GM12891 (cell line): ENCODE results near the gene MSH3.

Experiments
- PAX5 ChIP-seq: IDR thresholded peaks from 2 replicates; pipeline ENCODE4 v1.6.1; 2011; ENCODE audit warnings: low read length, moderate library complexity, mild to moderate bottlenecking; ENCODE audit not compliant: insufficient read depth, severe bottlenecking
- POLR2A ChIP-seq: IDR thresholded peaks from 2 replicates; pipeline ENCODE4 v1.6.1; 2011; ENCODE audit warnings: low read depth, low read length, control low read depth
- POLR2AphosphoS5 ChIP-seq: IDR thresholded peaks from 2 replicates; pipeline ENCODE4 v1.6.1; 2011; ENCODE audit warnings: low read depth, low read length, control low read depth
- POU2F2 ChIP-seq: IDR thresholded peaks from 2 replicates; pipeline ENCODE4 v1.6.1; 2011; ENCODE audit warnings: low read depth, mild to moderate bottlenecking, control low read depth, low read length, moderate library complexity
- SPI1 ChIP-seq: IDR thresholded peaks from 2 replicates; pipeline ENCODE4 v1.6.1; 2011; ENCODE audit warnings: low read depth, low read length, control low read depth
- TAF1 ChIP-seq: IDR thresholded peaks from 2 replicates; pipeline ENCODE4 v1.6.1; 2011; ENCODE audit warnings: low read depth, low read length, control low read depth

GRCh38 chr5:80701597-80701996 lies 47.1 kb downstream of the MSH3 start:
- no peak for TF ChIP-seq POLR2AphosphoS5
- TF ChIP-seq POLR2A, result no peak
- no peak for TF ChIP-seq SPI1
- TF ChIP-seq POU2F2, result no peak
- no peak for TF ChIP-seq TAF1
- no peak for TF ChIP-seq PAX5
